Posterior cingulate gyrus (tissue), 11 donors: ENCODE results near the gene FLT1.

ENCODE experiments used
- DNase-seq, 10 donors: peaks; one replicate each; pipeline versions ENCODE4 v3.0.0 to v3.0.0-alpha.2; 2020 to 2021; ENCODE audit warnings: mixed read lengths in 3 of 10
- intact Hi-C: fragments of 100-400 bp; cut with DNase I; formaldehyde crosslinking; loops from one replicate; pipeline ENCODE4 v1.15.1; 2023

Gene FLT1

DNA sequence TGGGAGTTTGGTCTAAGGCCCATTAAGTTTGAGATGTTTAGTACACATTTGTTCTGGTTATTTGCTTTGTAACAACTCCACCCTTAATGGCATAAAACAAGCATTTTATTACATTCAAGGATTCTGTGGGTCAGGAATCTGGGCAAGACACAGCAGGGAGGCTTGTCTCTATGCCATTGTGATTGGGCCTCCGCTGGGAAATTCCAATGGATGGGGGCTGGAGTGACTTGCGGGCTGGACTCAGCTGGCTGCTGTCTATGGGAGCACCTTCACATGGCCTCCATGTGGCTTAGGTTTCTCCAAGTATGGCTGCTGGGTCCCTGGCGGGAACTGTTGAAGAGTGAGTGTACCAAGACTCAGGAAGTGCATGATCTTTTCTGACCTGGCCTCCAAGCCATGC lies 197.6 kb downstream of the FLT1 start:
- no peak for DNase-seq
- intact Hi-C loops, result no loop called here

DNA sequence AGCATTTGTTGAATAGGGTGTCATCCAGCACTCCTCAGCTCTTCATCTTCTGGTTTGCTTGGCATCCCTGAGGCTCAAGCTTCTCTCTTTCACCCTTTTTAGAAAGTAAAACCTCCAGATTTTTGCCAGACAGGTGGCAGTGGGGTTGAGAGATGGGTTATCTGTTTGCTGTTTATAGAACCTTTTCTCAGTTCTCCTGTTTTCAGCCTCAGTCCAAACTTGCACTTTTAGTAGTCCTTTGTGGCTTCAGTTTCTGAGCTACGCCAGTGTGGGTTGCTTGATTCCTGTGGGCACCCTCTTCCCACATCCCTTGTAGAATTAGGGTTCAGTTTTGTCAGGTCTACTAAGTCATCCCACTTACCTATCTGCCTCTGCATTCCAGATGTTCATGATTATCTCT lies 208.7 kb downstream of the FLT1 start:
- intact Hi-C loops, result no loop called here
- no peak for DNase-seq

DNA sequence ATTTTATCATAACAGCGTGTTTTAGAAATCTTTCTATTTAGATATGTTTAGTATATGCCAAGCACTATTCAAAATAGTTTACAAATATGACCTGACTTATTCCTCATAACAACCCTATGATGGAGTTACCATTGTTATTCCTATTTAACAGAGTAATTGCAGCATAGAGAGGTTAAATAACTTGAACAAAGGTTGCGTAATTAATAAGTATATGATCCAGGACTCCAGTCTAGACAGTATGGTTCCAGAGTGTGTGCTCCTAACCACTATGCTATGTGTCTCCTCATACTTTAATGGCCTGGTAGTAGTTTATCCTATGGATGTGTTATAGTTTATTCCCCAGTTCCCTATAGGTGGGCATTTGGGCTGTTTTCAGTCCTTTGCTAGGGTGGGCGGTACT lies 211.3 kb downstream of the FLT1 start:
- DNase-seq, result no peak
- intact Hi-C loops, result no loop called here

DNA sequence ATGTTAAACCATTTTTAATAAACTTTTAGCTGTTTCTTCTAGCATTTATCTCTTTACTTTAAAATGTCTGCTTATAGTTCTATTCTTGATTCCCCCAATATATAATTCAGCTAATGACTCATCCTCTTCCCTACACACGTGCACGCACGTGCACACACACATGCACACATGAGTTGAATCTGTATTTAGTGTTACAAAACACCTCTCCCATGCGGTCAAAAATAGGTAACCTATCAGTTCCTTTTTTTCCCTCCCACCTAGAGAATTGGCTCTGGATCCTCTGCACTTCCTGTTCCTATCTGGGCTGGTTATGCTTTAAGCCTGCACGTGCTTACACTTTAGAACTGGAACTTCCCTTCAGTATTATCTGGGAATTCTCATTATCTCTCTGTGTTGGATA lies 212.5 kb downstream of the FLT1 start:
- DNase-seq, result no peak
- intact Hi-C loops, result no loop called here

DNA sequence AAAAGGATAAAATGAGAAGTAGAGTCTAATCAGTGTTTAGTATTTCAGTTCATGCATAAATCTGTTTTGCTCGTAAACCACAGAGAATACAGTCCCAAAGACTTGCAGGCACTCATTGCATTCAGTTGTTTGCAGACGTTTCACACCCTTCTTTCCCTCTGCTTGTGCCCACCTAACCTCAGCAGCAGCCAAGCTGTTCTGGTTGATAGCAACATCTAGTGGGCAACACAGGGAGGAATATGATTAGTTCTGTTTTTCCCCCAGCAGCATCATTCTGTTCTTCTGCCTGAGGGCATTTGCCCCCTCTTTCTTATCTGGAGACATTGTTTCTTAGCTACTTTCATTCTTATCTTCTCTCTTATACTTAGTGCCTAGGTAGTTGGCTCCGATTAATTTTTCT lies 221.0 kb downstream of the FLT1 start:
- DNase-seq, result no peak
- intact Hi-C loops, result no loop called here

DNA sequence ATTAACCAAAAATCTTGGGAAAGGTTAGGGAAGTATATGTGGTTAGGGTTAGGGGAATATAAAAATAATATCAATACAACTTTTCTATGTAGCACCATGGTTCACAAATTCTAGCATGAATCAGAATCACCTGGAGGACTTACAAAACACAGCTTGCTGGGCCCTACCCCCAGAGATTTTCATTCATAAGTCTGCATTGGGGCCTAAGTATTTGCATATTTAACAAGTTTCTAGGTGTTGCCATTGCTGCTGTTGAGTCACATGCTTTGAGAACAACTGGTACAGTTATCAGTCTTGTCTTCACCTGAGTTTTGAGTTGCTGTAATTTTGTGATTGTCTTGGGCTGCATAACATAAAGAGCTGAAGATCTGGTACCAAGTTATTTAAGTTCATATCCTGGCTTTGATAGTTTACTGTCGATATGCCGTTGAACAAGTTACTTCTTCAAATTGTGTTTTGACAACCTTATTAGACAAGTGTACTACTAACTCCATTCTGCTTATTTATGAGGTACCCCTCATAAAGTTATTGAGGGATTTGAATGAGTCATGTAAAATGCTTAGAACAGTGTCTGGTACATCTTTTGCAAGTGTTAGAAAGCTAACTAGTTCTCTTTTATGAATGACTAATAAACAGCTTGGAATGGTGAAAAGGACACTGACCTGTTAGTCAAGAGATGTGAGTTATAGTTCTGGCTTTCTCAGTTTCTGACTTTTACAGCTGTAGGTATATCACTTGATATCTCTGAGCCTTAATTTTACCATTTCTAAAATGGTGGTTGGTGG lies 223.7 kb downstream of the FLT1 start:
- intact Hi-C loops, result no loop called here
- no peak for DNase-seq

DNA sequence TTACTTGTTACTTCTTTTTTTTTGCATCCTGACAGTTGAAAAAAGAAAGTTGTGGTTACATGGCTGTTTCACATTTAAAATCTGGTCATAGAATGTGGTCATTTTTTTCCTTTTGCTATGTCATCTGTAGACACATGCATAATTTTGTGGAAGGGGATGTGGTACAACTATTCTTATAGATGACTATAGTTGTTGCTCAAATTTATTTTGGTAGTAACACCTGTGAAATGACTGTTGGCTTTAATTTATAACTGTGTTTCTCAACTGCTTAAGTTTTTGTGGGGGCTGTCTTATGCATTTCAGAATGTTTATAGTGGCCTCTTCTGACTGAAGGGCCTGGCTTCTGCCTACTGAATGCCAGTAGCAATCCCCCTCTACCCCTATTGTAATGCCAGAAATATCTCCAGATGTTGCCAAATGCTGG lies 226.1 kb downstream of the FLT1 start:
- intact Hi-C loops, result no loop called here
- no peak for DNase-seq

DNA sequence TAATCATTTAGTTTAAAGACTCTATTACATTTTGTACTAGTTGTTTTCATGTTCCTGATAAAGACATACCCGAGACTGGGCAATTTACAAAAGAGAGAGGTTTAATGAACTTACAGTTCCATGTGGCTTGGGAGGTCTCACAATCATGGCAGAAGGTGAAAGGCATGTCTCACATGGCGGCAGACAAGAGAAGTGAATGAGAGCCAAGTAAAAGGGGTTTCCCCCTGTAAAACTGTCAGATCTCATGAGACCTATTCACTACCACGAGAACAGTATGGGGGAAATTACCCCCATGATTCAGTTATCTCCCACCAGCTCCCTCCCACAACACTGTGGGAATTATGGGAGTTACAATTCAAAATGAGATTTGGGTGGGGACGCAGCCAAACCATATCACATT lies 227.4 kb downstream of the FLT1 start:
- intact Hi-C loops, result no loop called here
- no peak for DNase-seq

DNA sequence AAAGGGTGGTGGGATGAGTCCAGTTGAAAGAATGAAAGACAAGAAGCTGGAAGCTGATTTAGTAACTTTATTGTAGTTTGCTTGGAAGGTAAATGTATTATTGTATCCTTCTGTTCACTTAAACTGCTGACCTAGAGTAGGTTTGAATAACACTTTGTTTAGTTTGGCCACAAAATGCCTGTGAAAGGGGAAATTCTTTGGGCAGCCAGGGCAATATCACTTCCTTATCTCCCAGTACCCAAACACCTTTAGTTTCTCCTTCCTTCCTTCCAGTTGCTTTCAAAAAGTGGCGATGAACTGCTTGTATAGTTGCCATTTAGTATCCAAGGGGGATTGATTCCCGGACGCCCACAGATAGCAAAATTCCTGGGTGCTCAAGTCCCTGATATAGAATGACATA lies 236.5 kb downstream of the FLT1 start:
- no peak for DNase-seq
- intact Hi-C loops, result no loop called here

DNA sequence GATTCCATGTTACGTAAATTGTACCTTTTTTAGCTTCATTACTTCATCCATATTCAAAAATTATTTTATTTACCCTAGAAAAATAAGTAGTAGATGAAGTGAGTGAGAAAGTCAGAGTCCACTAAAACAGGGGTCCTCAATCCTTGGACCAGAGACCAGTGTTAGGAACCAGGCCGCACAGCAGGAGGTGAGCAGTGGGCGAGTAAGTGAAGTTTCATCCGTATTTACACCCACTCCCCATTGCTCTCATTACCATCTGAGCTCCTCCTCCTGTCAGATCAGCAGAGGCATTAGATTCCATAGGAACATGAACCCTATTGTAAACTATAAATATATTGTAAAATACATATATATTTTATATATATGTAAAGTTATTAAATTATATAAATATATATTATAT lies 237.6 kb downstream of the FLT1 start:
- intact Hi-C loops, result no loop called here
- DNase-seq, result no peak

DNA sequence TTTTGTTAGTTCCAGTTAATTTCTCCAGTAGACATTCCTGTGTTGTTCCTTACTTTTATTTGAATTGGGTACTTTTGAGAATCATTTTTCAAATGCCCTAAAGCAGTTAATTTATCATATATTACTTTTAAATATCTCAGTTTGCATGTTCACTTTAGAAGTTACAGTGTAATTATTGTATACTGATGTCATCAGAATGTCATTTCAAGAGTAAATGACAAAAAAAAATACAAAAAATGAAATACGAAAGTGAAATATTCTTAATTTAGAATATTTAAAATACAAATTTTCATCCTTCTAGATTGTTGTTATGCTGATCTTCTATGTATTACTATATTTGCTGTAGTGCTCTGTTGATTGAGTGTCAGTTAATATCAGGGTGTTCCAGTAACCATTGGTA lies 242.4 kb downstream of the FLT1 start:
- DNase-seq, result no peak
- intact Hi-C loops, result no loop called here

DNA sequence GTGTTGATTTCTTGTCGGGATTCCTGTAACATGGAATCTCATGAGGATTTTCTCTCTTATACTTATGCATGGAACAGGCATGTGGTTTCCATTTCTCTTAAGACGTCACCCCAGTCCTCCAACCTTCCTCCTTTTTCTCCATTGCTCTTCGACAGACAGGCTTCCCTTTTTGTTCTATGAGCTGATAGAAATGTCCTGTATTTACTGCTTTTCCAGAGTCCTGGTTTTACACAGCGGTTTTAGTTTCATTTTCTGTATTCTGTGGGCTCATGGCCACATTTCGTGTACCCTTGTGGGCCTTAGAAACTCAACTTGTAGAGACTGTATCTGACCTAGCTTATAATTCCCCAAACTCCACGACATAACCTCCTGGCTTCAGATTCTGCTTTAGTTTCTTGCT lies 243.5 kb downstream of the FLT1 start:
- intact Hi-C loops, result no loop called here
- DNase-seq, result no peak

DNA sequence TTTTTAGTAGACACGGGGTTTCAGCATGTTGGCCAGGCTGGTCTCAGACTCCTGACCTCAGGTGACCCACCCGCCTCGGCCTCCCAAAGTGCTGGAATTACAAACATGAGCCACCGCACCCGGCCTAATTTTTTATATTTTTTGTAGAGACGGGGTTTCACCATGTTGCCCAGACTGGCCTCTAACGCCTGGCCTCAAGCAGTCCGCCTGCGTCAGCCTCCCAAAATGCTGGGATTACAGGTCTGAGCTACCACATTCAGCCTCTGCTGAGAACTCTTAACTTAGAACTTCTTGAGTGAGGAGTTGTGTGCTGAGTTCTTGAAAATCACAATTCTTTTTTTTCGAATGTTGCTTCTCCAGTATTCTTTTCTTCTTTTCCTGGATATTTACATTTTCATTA lies 244.4 kb downstream of the FLT1 start:
- intact Hi-C loops, result no loop called here
- DNase-seq, result no peak
